Esophagus mucosa (tissue), 1 donor: ENCODE measurements around the gene PTMA. TPM values are rescaled to one million over a fixed set of nuclear protein-coding genes. Genes with fewer than 3 reads are reported as not detected.
"Not testable (repeated sequence)": the region's sequence is repeated elsewhere in the genome, so short reads cannot be mapped to it uniquely, and the experiment has no call there.

Experiments
- ATAC-seq: fragments of 200-7000 bp; cut with Tn5 transposase; one replicate; pipeline ENCODE4 v1.9.1; 2020
- total RNA-seq: library from RNA; stranded (reverse); gene quantifications from one replicate; pipeline ENCODE4 v1.2.4, GENCODE V29; 2023
- donor health status: DM: yes; HTN: yes; CAD: no.

Gene PTMA
- total RNA-seq, 1 donor from 2014 or later: 924 TPM

DNA sequence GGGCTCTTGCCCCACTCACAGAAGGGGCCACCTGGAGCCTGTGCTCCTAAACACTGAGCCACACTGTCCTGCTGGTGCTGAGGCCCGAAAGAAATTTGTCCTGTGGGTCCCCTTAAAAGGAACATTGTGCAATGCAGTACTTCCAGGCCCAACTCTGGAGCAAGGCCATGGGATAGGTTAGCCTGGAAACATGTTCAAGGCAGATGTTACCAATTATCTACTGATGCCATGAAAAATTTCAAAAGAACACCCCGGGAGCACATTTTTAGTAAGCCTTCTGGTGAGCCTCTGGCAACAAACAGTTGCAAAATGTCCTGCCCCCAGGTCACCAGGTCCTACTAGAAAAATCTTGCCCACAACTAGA, 12.3 kb upstream of the PTMA start:
- ATAC-seq: no peak

DNA sequence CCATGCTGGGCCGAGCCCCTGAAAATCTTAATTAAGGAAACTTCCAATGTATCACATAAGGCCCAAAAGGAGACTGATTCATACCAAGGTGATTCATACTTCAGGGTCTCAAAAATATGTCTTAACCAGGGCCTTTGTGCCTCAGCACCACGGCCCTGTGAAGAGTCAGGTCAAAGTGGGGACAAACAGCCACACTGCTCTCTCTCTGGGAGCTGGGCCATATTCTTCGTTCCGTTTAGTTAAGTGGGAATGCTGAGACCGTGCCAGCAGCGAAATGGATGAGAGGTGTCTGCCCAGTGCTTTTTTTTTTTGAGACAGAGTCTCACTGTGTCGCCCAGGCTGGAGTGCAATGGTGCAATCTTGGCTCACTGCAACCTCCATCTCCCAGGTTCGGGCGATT, 9.3 kb upstream of the PTMA start:
- no peak for ATAC-seq

DNA sequence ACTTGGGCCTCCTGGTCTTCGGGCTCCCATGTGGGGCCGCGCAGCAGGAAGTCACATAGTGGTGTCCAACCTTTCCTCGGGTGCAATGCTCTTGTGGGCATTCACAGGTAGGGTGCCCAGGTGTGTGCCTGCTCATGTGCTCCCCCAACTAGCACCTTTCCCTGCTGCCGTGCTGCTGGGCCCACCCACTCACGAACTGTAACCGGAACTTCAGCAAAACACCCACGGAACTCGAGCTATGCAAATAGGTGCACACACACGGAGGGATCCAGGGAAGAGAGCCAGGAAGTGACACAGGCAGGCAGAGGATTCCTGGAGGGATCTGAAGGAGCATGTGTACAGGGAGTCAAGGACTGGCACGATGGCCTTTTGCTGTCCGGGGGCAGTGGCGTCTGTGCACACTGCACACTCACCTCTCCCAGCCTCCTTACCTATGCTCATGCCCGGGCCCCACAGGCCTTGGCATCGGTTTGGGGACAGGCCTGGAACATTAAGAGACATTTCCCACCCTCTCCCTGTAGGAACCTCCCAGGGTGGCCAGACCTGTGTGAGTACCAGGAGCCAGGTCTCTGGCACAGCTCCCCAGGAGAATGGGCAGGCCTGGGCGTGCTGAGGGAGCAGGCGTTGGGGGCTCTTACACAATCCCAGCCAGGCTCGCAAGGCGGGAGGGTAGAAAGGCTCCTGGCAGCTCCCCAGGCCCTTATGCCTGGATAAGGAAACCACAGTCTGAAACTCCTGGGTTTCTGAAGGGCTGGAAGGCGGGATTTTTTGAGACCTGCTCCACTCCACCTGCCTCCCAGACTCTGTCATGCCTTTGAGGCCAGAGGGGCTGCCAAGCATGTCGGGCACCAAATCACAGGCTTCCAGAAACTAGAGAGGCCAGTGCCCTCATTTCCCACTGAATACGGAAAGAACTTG, 6.6 kb upstream of the PTMA start:
- ATAC-seq: peak; percentile 88

DNA sequence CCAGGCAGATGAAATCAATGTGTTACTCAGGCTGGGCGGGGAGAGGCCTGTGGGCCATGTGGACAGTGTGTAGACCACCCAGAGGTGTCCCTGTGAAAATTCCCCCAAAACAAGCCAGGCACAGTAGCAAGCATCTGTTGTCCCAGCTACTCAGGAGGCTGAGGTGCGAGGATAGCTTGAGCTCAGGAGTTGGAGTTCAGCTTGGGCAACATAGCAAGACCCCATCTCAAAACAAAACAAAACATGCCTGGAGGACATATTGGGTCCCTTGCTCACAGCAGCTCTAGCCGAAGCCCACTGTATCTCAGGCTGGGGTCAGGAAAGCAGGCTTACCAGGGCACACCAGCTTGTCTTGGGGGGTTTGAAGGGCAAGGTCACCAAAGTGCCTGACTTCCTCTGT, 4.3 kb upstream of the PTMA start:
- ATAC-seq: no peak

DNA sequence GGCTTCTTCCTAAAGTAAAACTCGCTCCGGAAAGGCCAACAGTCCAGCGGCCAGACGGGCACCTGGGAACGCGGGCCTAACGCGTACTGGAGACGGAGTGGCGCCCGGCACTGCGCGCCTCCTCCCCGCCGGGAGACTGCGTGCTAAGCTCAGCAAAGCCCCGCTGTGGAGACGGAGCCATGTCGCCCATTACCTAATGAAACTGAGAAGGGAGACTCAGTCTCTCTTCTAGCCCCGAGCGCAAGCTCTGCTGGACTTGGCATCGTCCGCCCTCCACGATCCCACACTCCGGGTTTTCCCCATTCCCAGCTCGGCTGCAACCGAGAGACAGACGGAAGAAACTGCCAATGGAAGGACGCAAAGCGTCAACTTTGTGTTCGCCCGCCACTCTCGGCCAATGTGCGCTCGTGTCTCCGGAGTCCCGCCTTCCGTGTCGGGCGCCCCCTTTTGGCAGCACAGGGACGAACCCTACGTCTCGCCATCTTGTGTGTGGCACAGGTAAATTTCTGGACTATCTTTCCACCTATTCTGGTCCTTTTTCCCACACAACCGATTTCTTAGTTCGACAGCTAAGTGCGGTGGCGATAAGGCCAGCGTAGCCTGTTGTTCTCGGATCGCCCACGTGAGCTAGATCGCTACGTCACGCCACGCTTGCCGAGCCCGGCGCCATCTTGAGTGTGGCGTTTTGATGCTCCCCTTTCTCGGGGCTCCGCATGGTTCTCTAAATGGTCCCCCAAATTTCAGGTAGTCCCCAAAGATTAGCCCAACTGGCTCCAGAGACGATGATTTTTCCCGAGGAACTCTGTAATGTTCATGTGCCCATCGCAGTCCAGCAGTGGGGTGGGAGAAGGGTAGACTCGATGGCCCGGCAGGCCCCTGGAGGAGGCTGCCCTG, 1.3 kb upstream of the PTMA start:
- ATAC-seq: peak; percentile 64

DNA sequence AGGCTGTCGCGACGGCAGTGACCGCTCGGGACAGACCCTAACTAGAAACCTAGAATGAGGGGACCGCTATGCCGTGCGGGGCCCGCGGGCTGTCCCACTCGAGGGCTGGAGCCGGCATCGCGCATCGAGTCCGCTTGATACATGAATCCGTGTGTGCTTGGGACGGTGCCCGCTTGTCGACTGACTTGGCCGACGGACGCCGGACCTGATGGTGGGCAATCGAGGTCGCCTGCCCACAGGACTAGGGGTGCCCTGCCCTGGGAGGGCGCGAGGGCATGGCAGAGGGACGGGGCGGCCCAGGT, 749 bp upstream of the PTMA start:
- peak; percentile 0 for ATAC-seq

DNA sequence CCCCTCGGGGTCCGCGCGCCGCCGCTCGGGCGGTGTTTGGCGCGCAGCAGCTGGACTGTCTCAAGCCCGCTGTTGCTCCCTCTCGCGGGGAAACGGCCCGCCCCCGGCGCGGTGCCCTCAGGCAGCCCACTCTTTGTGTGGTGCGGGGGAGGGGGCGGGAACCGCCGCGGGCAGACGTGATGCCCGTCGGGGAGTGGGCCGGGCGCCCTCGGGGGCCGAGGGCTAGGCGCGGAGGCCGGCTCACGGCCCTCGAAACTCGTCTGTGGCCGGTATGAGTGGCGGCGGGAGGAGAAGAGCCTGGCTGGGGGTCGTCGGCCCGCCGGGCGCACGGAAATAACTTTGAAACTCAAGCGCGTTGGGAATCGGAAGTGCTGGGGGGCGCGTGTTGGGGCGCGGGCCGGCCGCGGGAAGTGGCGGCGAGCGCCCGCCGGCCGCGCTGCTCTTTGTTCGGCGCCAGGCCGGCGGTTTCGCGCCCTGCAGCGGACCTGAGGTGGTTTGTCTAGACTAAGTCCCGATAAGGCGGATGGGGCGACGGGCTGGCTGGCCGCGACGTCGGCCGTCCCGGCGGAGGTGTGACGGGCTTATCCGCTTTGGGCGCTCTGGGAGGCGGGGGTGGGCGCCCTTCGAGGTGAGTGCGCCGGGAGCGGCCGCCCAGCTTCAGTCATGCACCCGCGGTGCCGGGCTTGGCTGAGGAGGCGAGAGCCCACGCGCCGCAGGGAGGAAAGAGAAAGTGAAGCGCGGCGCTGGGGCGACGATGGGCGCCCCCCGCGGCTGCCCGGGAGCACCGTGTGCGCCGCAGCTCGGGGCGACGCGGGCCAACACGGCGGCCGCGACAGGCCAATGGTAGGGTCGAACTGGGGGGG, 679 bp downstream of the PTMA start:
- ATAC-seq: no peak

DNA sequence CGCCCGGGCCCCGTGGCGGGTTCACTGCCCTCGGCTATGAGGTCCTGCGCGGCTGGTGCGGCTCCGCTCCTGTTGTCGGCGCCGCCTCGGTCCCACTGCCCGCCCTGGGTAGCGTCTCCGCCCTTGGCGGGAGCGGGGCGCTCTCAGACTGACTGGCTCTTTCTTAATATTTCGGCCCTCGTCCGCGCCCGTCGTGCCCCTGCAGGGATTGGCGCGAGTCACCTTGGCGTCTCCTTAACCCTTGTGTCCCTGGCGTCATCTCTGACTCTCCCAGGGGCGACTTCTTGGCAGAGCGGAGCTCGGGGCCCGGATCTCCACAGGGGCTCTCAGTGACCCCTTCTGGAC, 1.3 kb downstream of the PTMA start:
- ATAC-seq: no peak

DNA sequence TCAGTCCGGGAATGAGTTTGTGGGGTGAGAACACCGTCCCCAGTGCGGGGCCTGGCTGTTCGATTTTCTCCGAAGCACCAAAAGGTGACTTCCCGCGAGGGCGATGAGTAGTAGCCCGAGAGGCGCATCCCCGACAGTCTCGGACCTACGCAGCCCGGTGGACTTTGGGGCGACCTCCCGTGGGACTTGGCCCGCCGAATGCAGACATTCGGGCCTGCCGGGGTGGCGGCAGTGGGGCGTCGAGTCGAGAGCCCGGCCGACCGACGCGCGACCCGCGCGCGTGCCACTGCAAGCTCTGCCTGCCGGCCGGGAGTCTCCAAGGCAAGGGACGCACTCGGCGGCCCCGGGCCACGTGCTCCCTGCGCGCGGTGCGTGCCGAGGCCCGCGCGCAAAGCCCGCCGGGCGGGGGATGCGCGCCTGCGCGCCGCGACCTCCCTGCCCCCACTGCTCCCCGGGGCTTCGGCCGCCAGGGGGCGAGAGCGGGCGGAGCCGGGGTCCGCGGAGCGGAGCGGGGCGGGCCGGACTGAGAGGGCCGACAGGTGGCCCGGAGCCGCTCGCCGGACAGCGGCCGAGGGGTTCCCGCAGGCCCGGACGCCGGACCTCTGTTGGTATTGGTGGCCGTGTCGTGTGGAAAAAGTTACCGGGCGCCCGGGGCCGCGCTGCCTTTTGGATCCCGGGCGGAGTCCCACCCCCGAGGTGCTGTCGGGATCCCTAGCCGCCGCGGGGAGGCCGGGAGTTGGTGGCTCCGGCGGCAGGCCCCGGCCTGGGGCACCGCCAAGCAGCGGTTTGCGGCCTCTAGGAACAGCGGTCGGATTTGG, 1.9 kb downstream of the PTMA start:
- peak; percentile 53 for ATAC-seq

DNA sequence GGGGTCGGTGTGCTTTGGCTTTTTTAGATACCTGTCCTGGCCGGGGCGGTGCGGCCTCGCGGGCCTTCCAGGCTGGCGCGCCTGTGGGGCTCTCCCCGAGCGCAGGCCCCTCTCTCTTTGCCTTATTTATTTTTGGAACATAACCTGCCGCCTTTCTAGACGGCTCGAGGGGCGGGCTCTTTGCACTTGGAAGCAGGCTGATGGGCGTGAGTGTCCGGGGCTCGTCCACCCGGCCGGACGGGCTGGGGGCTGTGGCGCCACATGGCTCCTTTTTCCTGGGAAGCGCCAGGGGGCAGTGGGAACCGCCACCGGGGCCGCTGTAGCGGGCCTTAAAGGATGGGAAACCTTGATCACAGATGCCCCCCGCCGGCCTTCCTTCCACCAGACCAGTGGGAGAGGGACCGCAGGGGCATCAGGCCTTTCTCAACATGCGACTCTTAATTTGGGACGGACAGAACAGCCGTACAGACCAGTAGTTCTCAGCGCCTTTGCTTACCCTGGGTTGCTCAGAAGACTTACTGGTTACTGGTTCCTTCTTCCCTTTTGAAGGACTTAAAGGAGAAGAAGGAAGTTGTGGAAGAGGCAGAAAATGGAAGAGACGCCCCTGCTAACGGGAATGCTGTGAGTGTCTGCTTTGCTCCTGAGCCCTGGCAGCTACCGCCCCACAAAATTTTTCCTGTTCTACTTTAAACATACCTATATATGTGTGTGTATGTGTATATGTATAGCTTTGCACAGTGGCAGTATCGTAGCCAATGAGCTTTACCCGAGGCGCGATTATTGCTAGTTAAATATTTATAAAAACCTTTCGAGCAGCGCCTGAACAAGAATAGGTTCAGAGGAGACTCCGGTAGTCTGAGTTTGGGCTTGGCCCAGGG, 2.7 kb downstream of the PTMA start:
- ATAC-seq: no peak

DNA sequence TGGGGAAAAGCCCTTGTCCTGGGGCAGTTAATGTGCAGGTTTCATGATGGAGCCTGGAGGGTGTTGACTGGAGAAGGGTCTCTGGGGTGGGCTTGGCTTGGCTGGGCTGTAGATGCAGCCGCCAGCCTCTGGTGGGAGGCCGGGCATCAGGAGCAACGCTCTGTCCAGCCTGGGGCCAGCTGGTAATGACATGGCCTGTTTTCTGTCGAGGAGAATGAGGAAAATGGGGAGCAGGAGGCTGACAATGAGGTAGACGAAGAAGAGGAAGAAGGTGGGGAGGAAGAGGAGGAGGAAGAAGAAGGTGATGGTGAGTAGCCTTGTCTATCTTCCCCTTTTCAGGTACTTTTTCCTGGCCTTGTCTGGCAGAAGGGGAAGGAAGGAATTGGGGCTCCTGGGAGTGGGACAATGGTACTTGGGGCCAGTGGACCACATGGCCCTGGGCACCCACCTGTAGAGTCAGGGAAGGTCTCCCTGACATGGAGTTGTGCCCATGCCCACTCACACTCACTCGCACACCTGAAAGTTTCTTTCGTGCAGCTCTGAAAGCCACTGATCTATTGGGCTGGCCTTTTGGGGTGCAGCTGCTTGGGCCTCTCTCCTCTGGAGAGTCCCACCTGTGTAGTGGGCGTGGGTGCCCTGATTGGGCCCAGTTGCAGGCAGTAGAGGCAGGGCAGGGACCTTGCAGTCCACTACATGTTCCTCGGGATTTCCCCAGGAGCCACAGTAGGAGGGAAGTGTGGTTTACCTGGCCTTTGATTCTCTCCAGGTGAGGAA, 3.5 kb downstream of the PTMA start:
- no peak for ATAC-seq

DNA sequence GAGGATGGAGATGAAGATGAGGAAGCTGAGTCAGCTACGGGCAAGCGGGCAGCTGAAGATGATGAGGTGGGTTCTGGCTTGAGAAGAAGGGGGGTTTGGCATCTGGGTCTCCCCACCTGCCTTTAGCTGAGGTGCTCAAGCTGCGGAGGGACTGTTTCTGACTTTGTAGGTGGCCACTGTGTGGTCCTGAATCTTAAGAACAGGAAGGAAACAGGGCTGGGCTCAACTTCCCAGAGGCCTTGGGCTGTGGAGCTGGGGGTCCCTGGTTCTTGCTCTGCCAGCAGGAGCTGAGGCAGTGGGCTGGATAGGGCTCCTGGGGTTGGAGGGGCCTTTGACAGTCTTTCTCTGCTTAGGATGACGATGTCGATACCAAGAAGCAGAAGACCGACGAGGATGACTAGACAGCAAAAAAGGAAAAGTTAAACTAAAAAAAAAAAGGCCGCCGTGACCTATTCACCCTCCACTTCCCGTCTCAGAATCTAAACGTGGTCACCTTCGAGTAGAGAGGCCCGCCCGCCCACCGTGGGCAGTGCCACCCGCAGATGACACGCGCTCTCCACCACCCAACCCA, 4.2 kb downstream of the PTMA start:
- not testable (repeated sequence) for ATAC-seq

DNA sequence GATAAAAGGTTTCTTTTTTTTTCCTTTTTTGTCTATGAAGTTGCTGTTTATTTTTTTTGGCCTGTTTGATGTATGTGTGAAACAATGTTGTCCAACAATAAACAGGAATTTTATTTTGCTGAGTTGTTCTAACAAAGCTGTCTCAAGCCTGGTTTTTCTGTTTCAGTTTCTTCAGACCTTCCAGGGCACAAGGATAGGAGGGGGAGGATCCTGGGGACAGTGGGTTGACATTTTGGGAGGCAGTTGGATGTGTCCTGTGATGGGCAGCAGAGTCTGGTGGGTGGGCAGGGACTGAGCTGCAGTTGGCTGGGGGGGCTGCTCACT, 5.0 kb downstream of the PTMA start:
- not testable (repeated sequence) for ATAC-seq

DNA sequence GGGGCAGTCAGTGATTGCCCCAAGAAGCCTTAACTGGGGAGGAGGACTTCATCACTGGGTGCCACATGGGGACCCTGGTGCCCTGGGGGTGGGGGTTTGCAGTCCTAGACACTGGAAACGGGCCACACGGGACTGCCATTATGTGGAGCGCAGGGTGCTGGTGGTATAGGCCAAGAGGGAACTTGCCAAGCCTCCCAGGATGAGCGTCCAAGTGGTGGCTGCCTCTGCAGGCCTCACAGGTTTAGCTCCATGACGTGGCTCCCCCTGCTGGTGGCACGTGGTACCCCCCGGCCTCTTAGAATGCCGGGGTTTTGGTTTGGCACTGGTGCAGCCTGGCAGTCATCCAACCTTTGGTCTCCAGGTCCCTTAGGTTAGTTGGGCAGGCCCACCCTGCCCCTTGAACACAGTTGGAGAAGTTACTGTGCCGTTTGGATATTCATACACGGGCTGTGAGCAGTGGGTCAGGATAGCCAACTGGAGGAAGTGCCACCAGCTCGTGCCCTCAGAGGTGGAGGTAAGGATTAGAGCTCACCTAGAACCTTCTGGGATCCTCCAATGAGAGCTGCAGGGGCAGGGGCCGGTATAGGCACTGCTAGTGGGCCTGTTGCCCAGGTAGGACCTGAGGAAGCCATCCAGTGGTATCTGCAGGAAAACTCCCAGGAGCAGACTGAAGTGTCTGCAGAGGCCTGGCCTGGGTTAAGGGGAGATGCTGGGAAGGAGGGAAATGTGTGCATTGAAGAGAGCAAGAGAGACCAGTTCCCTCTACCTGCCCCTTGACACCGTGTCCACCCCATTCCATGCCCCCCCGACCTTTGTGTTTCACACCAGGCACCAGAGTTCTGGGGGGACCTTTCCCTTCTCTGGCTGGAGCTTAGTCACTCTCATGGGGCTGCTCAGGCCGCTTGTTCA, 5.7 kb downstream of the PTMA start:
- peak; percentile 65 for ATAC-seq

DNA sequence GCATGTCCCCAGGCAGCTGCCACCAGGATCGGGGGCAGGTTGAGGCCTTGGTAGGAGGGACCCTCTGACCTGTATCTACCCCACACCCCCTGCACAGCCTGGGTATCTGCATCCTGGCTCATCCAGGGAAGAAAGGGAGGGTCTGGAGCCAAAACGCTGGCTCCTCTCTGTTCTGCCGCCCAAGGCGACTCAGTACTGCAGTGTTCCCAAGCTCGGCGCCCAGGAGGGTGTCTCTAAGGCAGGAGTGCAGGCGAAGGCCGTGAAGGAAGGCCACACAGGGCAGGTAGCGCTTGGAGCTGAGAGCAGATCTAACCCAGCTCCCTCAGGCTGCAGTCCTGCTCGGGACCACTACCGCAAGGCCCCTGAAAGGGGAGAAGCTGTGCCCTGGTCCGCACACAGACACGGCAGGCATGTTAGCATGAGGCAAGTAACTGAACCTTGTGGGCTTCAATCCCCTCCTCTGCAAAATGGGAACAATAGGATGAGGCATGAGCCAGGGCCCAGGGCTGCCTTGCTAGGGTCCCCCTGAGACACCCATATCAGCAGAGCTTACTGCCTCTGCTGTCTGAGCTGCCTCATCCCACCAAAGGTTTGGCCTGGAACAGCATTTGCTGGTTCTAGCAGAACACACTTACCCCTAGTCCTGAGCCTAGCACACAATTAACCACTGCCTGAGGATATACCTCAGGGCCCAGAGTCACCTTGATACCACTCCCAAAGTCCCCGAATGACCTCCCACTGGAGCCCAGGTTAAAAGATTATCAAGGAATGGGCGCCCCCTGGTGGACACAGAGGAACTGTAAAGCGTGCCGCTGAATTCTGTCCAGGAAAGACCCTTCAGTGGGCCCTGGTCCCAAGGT, 6.5 kb downstream of the PTMA start:
- ATAC-seq: peak; percentile 14

DNA sequence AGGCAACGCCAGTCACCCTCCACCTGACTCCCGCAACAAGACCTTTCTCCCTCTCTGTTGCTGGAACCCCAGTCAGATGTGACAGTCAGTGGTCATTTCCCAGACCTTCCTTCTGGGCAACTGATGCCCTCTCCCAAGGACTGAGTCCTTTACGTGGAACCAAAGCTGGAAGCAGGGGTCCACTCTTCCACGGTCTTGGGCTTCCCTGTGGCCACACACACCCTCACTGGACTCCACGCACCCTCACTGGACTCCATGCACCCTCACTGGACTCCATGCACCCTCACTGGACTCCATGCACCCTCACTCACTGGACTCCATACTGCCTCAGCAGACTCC, 7.1 kb downstream of the PTMA start:
- ATAC-seq: no peak

DNA sequence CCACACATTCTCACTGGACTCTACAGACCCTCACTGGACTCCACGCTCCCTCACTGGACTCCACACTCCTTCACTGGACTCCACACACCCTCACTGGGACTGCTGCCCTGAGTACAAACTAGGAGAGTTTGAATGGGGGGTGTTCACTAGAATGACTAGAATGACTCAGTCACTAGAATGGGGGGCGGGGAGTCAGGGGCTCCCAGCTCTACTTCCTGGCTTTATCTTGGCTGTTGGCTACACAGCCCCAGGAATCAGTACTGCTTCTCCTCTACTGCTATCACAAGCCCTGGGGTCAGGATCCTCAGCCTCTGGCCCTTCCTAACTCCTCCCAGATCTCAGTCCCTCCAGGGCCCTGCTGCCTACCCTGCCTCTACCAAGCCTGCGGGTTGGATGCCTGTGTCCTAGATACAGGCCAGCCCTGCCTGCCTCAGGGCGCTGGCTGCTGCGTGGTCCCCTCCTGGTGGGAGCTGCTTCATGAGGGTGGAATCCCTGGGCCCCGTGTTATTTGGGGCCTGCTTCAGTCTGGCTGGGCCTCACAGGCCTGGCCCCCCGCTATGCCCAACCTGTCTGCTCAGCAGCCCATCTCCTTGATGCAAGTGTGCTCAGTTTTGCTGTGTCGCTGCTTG, 7.8 kb downstream of the PTMA start:
- no peak for ATAC-seq
